Central memory CD8-positive, alpha-beta T cell (primary cell): Measurements from ENCODE around the gene PCSK4.
"Not testable (repeated sequence)": the region's sequence is repeated elsewhere in the genome, so short reads cannot be mapped to it uniquely, and the experiment has no call there.

Experiments used
- ATAC-seq: fragments of 150-1000 bp; cut with Tn5 transposase; replicated peaks from 2 replicates; pipeline ENCODE4 v1.10.0; 2022; ENCODE audit warnings: mild to moderate bottlenecking, moderate FRiP score, moderate number of reproducible peaks; ENCODE audit not compliant: poor library complexity, severe bottlenecking; ENCODE audit errors: extremely low read depth
- DNase-seq, 2 donors: peaks; one replicate each; pipeline ENCODE4 v3.0.0; 2021; ENCODE audit warnings: low spot score in 2 of 2
- H3K27ac Mint-ChIP-seq: one replicate; pipeline ENCODE4 v1.8.0; 2022; ENCODE audit warnings: low read depth, mild to moderate bottlenecking, moderate library complexity, mixed read lengths
- H3K27me3 Mint-ChIP-seq: one replicate; pipeline ENCODE4 v1.8.0; 2022; ENCODE audit warnings: mixed read lengths
- H3K36me3 Mint-ChIP-seq: one replicate; pipeline ENCODE4 v1.8.0; 2022; ENCODE audit warnings: mild to moderate bottlenecking, moderate library complexity, mixed read lengths; ENCODE audit not compliant: insufficient read depth
- H3K4me1 Mint-ChIP-seq: one replicate; pipeline ENCODE4 v1.8.0; 2022; ENCODE audit warnings: mixed read lengths
- H3K4me3 Mint-ChIP-seq: one replicate; pipeline ENCODE4 v1.8.0; 2022; ENCODE audit warnings: mild to moderate bottlenecking, moderate library complexity, mixed read lengths
- H3K9me3 Mint-ChIP-seq: one replicate; pipeline ENCODE4 v1.8.0; 2022; ENCODE audit warnings: mixed read lengths

PCSK4 gene

GRCh38 chr19:1490311-1491113, at the start of gene PCSK4:
Gene PCSK4, minus strand, starts transcription at chr19:1490350. Its CDS starts 4 bp downstream, at chr19:1490346.
- H3K9me3 Mint-ChIP-seq, result no peaks in the 10 kb centered on the region
- peak within 1 kb of the TSS; percentile 82 for H3K4me3 Mint-ChIP-seq
- H3K27me3 Mint-ChIP-seq, result no peaks in the 10 kb centered on the region
- peaks cover 5% of the 10 kb centered on the region for H3K36me3 Mint-ChIP-seq
- peak within 1 kb of the TSS; percentile 35 for H3K27ac Mint-ChIP-seq
- peaks cover 18% of the 10 kb centered on the region for H3K4me1 Mint-ChIP-seq
- peak; percentile 97 to 99 for DNase-seq
- peak; percentile 89 for ATAC-seq

- ATAC-seq, H3K4me1 Mint-ChIP-seq, H3K9me3 Mint-ChIP-seq, H3K36me3 Mint-ChIP-seq, H3K27ac Mint-ChIP-seq, DNase-seq, H3K4me3 Mint-ChIP-seq: not testable (repeated sequence)
- H3K27me3 Mint-ChIP-seq, result peaks cover 37% of the 10 kb centered on the region
Observed at GRCh38 chr19:1539749-1540148, 49.6 kb upstream of the PCSK4 start.

- Mint-ChIP-seq H3K36me3 (no peaks in the 10 kb centered on the region), H3K4me3 (no peak overlapping the region)
- ATAC-seq, result no peak
Observed at GRCh38 chr19:1538978-1539377, 48.8 kb upstream of the PCSK4 start.

GRCh38 chr19:1535699-1536098, 45.5 kb upstream of the PCSK4 start:
- H3K4me3 Mint-ChIP-seq, H3K27ac Mint-ChIP-seq, ATAC-seq, DNase-seq, H3K36me3 Mint-ChIP-seq, H3K4me1 Mint-ChIP-seq, H3K9me3 Mint-ChIP-seq: not testable (repeated sequence)
- H3K27me3 Mint-ChIP-seq, result peaks cover 38% of the 10 kb centered on the region

More at GRCh38 chr19:1538978-1539377, 48.8 kb upstream of the PCSK4 start:
- Mint-ChIP-seq H3K4me1 (no peaks in the 10 kb centered on the region), H3K27ac (no peak overlapping the region), H3K27me3 (peaks cover 37% of the 10 kb centered on the region), H3K9me3 (no peaks in the 10 kb centered on the region)
- DNase-seq, result no peak

GRCh38 chr19:1534972-1535371, 44.8 kb upstream of the PCSK4 start:
- no peak overlapping the region for H3K4me3 Mint-ChIP-seq
- no peak overlapping the region for H3K27ac Mint-ChIP-seq
- no peaks in the 10 kb centered on the region for H3K9me3 Mint-ChIP-seq
- ATAC-seq, result no peak
- no peak for DNase-seq
- no peaks in the 10 kb centered on the region for H3K4me1 Mint-ChIP-seq
- peaks cover 1% of the 10 kb centered on the region for H3K36me3 Mint-ChIP-seq
- H3K27me3 Mint-ChIP-seq, result peaks cover 38% of the 10 kb centered on the region

GRCh38 chr19:1533510-1534150, 43.5 kb upstream of the PCSK4 start:
- no peak overlapping the region for H3K27ac Mint-ChIP-seq
- peaks cover 41% of the 10 kb centered on the region for H3K27me3 Mint-ChIP-seq
- H3K9me3 Mint-ChIP-seq, result no peaks in the 10 kb centered on the region
- H3K4me3 Mint-ChIP-seq, result no peak overlapping the region
- DNase-seq (no peak), ATAC-seq (no peak)
- H3K36me3 Mint-ChIP-seq, result peaks cover 1% of the 10 kb centered on the region
- no peaks in the 10 kb centered on the region for H3K4me1 Mint-ChIP-seq

- no peak for ATAC-seq
Observed at GRCh38 chr19:1532003-1532402, 41.9 kb upstream of the PCSK4 start.

GRCh38 chr19:1531587-1531986, 41.4 kb upstream of the PCSK4 start:
- Mint-ChIP-seq H3K4me1 (no peaks in the 10 kb centered on the region), H3K36me3 (peaks cover 1% of the 10 kb centered on the region), H3K27ac (no peak overlapping the region), H3K9me3 (no peaks in the 10 kb centered on the region), H3K27me3 (peaks cover 55% of the 10 kb centered on the region), H3K4me3 (no peak overlapping the region)
- ATAC-seq (no peak), DNase-seq (no peak)

More at GRCh38 chr19:1532003-1532402, 41.9 kb upstream of the PCSK4 start:
- Mint-ChIP-seq H3K27ac (no peak overlapping the region), H3K4me3 (no peak overlapping the region), H3K27me3 (peaks cover 51% of the 10 kb centered on the region), H3K4me1 (no peaks in the 10 kb centered on the region), H3K9me3 (no peaks in the 10 kb centered on the region), H3K36me3 (peaks cover 1% of the 10 kb centered on the region)
- no peak for DNase-seq

GRCh38 chr19:1530856-1531255, 40.7 kb upstream of the PCSK4 start:
- not testable (repeated sequence) for ATAC-seq, H3K4me1 Mint-ChIP-seq, H3K9me3 Mint-ChIP-seq

GRCh38 chr19:1529430-1529816, 39.3 kb upstream of the PCSK4 start:
- no peaks in the 10 kb centered on the region for H3K9me3 Mint-ChIP-seq
- DNase-seq (no peak), ATAC-seq (no peak)
- no peak overlapping the region for H3K4me3 Mint-ChIP-seq
- H3K27me3 Mint-ChIP-seq, result peaks cover 68% of the 10 kb centered on the region
- peaks cover 3% of the 10 kb centered on the region for H3K36me3 Mint-ChIP-seq
- no peak overlapping the region for H3K27ac Mint-ChIP-seq
- H3K4me1 Mint-ChIP-seq, result peaks cover 5% of the 10 kb centered on the region

More at GRCh38 chr19:1530856-1531255, 40.7 kb upstream of the PCSK4 start:
- not testable (repeated sequence) for H3K4me3 Mint-ChIP-seq, H3K27ac Mint-ChIP-seq, H3K36me3 Mint-ChIP-seq, DNase-seq
- peaks cover 62% of the 10 kb centered on the region for H3K27me3 Mint-ChIP-seq

GRCh38 chr19:1528596-1529429, 38.7 kb upstream of the PCSK4 start:
- H3K4me1 Mint-ChIP-seq, result peaks cover 7% of the 10 kb centered on the region
- H3K9me3 Mint-ChIP-seq, result no peaks in the 10 kb centered on the region
- ATAC-seq, result no peak
- no peak overlapping the region for H3K4me3 Mint-ChIP-seq
- no peak overlapping the region for H3K27ac Mint-ChIP-seq
- H3K36me3 Mint-ChIP-seq, result peaks cover 3% of the 10 kb centered on the region
- no peak for DNase-seq
- peaks cover 73% of the 10 kb centered on the region for H3K27me3 Mint-ChIP-seq

- ATAC-seq, result no peak
Observed at GRCh38 chr19:1527650-1528309, 37.6 kb upstream of the PCSK4 start.

More at GRCh38 chr19:1527650-1528309, 37.6 kb upstream of the PCSK4 start:
- Mint-ChIP-seq H3K27me3 (peaks cover 73% of the 10 kb centered on the region), H3K4me1 (peaks cover 7% of the 10 kb centered on the region), H3K9me3 (no peaks in the 10 kb centered on the region), H3K4me3 (no peak overlapping the region), H3K36me3 (peaks cover 3% of the 10 kb centered on the region), H3K27ac (no peak overlapping the region)
- no peak for DNase-seq
